ENCODE results near the gene GPRC5B. TPM values are rescaled to one million over a fixed set of nuclear protein-coding genes. Genes with fewer than 3 reads are reported as not detected.

The GPRC5B gene
- total RNA-seq, 1 donor from 2014 or later, result under 0.01 TPM

- Histone ChIP-seq H3K27me3 (ENCODE audit: control insufficient read depth, insufficient read depth, low read length) (no peaks in the 10 kb centered on the region), H3K4me3 (ENCODE audit: low read depth, low read length) (no peak overlapping the region), H3K36me3 (ENCODE audit: control insufficient read depth, insufficient read depth, low read length) (no peaks in the 10 kb centered on the region)
- no peak for DNase-seq (ENCODE audit: low read depth)
- FAIRE-seq, result no peak
- TF ChIP-seq, protein P1, sequence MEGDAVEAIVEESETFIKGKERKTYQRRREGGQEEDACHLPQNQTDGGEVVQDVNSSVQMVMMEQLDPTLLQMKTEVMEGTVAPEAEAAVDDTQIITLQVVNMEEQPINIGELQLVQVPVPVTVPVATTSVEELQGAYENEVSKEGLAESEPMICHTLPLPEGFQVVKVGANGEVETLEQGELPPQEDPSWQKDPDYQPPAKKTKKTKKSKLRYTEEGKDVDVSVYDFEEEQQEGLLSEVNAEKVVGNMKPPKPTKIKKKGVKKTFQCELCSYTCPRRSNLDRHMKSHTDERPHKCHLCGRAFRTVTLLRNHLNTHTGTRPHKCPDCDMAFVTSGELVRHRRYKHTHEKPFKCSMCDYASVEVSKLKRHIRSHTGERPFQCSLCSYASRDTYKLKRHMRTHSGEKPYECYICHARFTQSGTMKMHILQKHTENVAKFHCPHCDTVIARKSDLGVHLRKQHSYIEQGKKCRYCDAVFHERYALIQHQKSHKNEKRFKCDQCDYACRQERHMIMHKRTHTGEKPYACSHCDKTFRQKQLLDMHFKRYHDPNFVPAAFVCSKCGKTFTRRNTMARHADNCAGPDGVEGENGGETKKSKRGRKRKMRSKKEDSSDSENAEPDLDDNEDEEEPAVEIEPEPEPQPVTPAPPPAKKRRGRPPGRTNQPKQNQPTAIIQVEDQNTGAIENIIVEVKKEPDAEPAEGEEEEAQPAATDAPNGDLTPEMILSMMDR (IDR thresholded peaks at IDR 0.05; ENCODE audit: insufficient read depth, low read length, severe bottlenecking), result no peak
Measured at GRCh38 chr16:19901164-19901563, 16.5 kb upstream of the GPRC5B start.

DNA sequence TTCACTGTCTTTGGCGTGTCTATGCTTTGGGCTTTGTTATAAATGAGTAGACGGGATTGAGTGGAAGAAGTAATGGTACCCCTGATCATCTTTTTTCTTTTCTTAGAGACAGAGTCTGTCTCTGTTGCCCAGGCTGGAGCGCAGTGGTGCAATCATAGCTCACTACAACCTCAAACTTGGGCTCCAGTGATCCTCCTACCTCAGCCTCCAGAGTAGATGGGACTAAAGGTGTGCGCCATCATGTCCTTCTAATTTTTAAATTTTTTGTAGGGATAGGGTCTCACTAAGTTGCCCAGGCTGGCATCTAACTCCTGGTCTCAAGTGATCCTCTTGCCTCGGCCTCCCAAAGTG, 14.9 kb upstream of the GPRC5B start:
- TF ChIP-seq, protein P1 (IDR thresholded peaks at IDR 0.05; ENCODE audit: insufficient read depth, low read length, severe bottlenecking), result no peak
- Histone ChIP-seq H3K4me3 (ENCODE audit: low read depth, low read length) (no peak overlapping the region), H3K27me3 (ENCODE audit: control insufficient read depth, insufficient read depth, low read length) (no peaks in the 10 kb centered on the region), H3K36me3 (ENCODE audit: control insufficient read depth, insufficient read depth, low read length) (no peaks in the 10 kb centered on the region)
- no peak for FAIRE-seq
- DNase-seq (ENCODE audit: low read depth), result no peak

- H3K4me3 ChIP-seq (ENCODE audit: low read depth, low read length), result no peak overlapping the region
- TF ChIP-seq, protein P1 (IDR thresholded peaks at IDR 0.05; ENCODE audit: insufficient read depth, low read length, severe bottlenecking), result peak; percentile 78
- no peaks in the 10 kb centered on the region for H3K27me3 ChIP-seq (ENCODE audit: control insufficient read depth, insufficient read depth, low read length)
- DNase-seq (ENCODE audit: low read depth) (peak; percentile 53), FAIRE-seq (no peak)
- no peaks in the 10 kb centered on the region for H3K36me3 ChIP-seq (ENCODE audit: control insufficient read depth, insufficient read depth, low read length)
Measured at GRCh38 chr16:19898924-19899604, 14.4 kb upstream of the GPRC5B start.

- TF ChIP-seq, protein P1 (IDR thresholded peaks at IDR 0.05; ENCODE audit: insufficient read depth, low read length, severe bottlenecking), result no peak
- H3K27me3 ChIP-seq (ENCODE audit: control insufficient read depth, insufficient read depth, low read length), result no peaks in the 10 kb centered on the region
- H3K36me3 ChIP-seq (ENCODE audit: control insufficient read depth, insufficient read depth, low read length), result no peaks in the 10 kb centered on the region
- no peak overlapping the region for H3K4me3 ChIP-seq (ENCODE audit: low read depth, low read length)
- no peak for DNase-seq (ENCODE audit: low read depth)
- FAIRE-seq, result no peak
Measured at GRCh38 chr16:19898166-19898565, 13.5 kb upstream of the GPRC5B start.

DNA sequence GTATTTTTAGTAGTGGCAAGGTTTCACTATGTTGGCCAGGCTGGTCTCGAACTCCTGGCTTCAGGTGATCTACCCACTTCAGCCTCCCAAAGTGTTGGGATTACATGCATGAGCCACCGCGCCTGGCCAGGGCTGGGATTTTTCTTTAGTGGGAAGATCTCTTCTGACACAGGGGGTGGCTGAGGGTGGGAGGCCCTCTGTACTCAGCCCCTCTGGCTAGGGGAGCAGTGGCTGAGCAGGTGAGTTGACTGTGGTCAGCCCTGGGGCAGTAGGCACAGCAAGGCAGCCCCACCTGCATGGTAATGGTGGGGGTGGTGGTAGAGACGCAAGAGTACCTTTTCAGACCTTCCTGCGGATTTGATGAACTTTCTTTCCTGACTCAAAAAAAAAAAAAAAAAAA, 12.3 kb upstream of the GPRC5B start:
- TF ChIP-seq, protein P1 (IDR thresholded peaks at IDR 0.05; ENCODE audit: insufficient read depth, low read length, severe bottlenecking), result no peak
- DNase-seq (ENCODE audit: low read depth) (no peak), FAIRE-seq (no peak)

GRCh38 chr16:19894586-19894985, 9.9 kb upstream of the GPRC5B start:
- no peaks in the 10 kb centered on the region for H3K27me3 ChIP-seq (ENCODE audit: control insufficient read depth, insufficient read depth, low read length)
- TF ChIP-seq, protein P1 (IDR thresholded peaks at IDR 0.05; ENCODE audit: insufficient read depth, low read length, severe bottlenecking), result no peak
- DNase-seq (ENCODE audit: low read depth), result no peak
- no peaks in the 10 kb centered on the region for H3K36me3 ChIP-seq (ENCODE audit: control insufficient read depth, insufficient read depth, low read length)
- H3K4me3 ChIP-seq (ENCODE audit: low read depth, low read length), result no peak overlapping the region
- FAIRE-seq, result no peak

More for the DNA sequence above, 12.3 kb upstream of the GPRC5B start:
- no peaks in the 10 kb centered on the region for H3K27me3 ChIP-seq (ENCODE audit: control insufficient read depth, insufficient read depth, low read length)
- H3K36me3 ChIP-seq (ENCODE audit: control insufficient read depth, insufficient read depth, low read length), result no peaks in the 10 kb centered on the region
- H3K4me3 ChIP-seq (ENCODE audit: low read depth, low read length), result no peak overlapping the region

All from bronchial epithelial cell (primary cell).